Naive B cell (primary cell): ENCODE data around the gene PARN. TPM values are rescaled to one million over a fixed set of nuclear protein-coding genes. Genes with fewer than 3 reads are reported as not detected.

Experiments used
- ATAC-seq, 2 donors: fragments of 150-1000 bp; cut with Tn5 transposase; 2 replicates each; pipeline ENCODE4 v1.10.0; 2021; ENCODE audit warnings: low read depth in 2 of 2, mild to moderate bottlenecking in 2 of 2, moderate library complexity in 2 of 2
- DNase-seq: peaks from one replicate; pipeline ENCODE4 v3.0.0; 2022
- H3K27ac Mint-ChIP-seq, 6 donors: one replicate each; pipeline ENCODE4 v1.8.0; 2020 to 2022; ENCODE audit warnings: mild to moderate bottlenecking in 6 of 6, mixed read lengths in 6 of 6, moderate library complexity in 5 of 6, inconsistent platforms in 2 of 6
- H3K27me3 Mint-ChIP-seq, 3 donors: one replicate each; pipeline ENCODE4 v1.8.0; 2021 to 2022; ENCODE audit warnings: mixed read lengths in 3 of 3, mild to moderate bottlenecking in 1 of 3
- H3K36me3 Mint-ChIP-seq, 2 donors: one replicate each; pipeline ENCODE4 v1.8.0; 2020 to 2022; ENCODE audit warnings: mixed read lengths in 2 of 2, inconsistent platforms in 1 of 2, mild to moderate bottlenecking in 1 of 2
- H3K4me1 Mint-ChIP-seq, 3 donors: one replicate each; pipeline ENCODE4 v1.8.0; 2020 to 2022; ENCODE audit warnings: mixed read lengths in 3 of 3, inconsistent platforms in 1 of 3, mild to moderate bottlenecking in 1 of 3, moderate library complexity in 1 of 3
- H3K4me3 Mint-ChIP-seq, 8 donors: one replicate each; pipeline ENCODE4 v1.8.0; 2020 to 2022; ENCODE audit warnings: mild to moderate bottlenecking in 8 of 8, mixed read lengths in 8 of 8, moderate library complexity in 8 of 8, inconsistent platforms in 2 of 8
- H3K9me3 Mint-ChIP-seq, 7 donors: one replicate each; pipeline ENCODE4 v1.8.0; 2020 to 2022; ENCODE audit warnings: mixed read lengths in 7 of 7, mild to moderate bottlenecking in 5 of 7, inconsistent platforms in 2 of 7, moderate library complexity in 1 of 7
- polyA plus RNA-seq, 6 donors: library from polyadenylated mRNA; unstranded; fragments of 300-500 nt; fragmentation: Illumina TruSeq; gene quantifications; one replicate each; pipeline ENCODE4 v1.2.3, GENCODE V29; 2021; ENCODE audit warnings: low read depth in 6 of 6

Gene PARN
- polyA plus RNA-seq, 6 donors from 2014 or later = 43.7 to 64.7 (median 55.4) TPM

DNA sequence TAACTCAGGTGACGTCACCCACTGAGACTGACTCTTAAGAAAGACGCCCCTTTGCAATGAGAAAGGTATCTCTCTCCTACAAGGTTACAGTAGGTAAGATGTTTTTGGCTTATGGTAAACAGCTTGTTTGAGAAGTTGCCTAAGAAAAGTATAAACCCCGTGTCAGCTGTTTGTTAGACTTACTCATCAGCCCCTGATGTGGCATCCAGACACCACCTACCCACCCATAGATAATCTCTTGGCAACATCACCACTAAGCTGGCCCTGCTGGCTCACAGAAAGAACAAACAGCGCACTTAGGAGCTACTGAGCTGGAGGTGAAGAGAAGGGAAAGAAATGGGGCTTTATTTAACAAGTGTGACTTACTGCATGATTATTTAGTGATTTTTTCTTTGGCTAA is 121.0 kb downstream of the PARN start:
- peaks cover 0 to 6% (median 4%) of the 10 kb centered on the region in 3 donors for H3K4me1 Mint-ChIP-seq
- no peak for ATAC-seq

DNA sequence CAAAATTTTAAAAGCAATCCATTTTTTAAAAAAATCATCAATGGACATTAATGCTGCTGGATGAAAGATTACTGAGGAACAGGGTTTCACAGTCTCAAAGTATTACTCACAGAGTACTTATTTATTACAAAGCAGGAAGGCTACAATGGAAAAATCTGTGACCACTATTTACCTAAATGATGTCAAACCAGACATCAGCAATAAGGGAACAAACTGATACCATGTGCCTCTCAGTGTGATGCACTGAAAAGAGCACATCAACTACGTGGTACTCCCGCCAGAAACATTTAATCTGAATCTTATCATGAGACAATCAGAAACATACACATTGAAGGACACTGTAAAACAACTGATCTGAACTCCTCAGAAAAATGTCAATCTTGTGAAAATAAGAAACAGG is 124.2 kb downstream of the PARN start:
- H3K4me3 Mint-ChIP-seq = no peak overlapping the region
- no peaks in the 10 kb centered on the region for H3K9me3 Mint-ChIP-seq
- no peak overlapping the region for H3K27ac Mint-ChIP-seq
- peaks cover 0 to 3% of the 10 kb centered on the region in 2 donors for H3K36me3 Mint-ChIP-seq
- no peaks in the 10 kb centered on the region for H3K27me3 Mint-ChIP-seq
- DNase-seq (no peak), ATAC-seq (no peak)
- H3K4me1 Mint-ChIP-seq = peaks cover 0 to 6% (median 3%) of the 10 kb centered on the region in 3 donors

More for the DNA sequence above, 121.0 kb downstream of the PARN start:
- Mint-ChIP-seq H3K4me3 (no peak overlapping the region), H3K9me3 (no peaks in the 10 kb centered on the region), H3K27ac (peak overlapping the region in 2 of 6 donors; percentile 6 to 49), H3K36me3 (peaks cover 7 to 10% of the 10 kb centered on the region in 2 donors), H3K27me3 (no peaks in the 10 kb centered on the region)
- no peak for DNase-seq

DNA sequence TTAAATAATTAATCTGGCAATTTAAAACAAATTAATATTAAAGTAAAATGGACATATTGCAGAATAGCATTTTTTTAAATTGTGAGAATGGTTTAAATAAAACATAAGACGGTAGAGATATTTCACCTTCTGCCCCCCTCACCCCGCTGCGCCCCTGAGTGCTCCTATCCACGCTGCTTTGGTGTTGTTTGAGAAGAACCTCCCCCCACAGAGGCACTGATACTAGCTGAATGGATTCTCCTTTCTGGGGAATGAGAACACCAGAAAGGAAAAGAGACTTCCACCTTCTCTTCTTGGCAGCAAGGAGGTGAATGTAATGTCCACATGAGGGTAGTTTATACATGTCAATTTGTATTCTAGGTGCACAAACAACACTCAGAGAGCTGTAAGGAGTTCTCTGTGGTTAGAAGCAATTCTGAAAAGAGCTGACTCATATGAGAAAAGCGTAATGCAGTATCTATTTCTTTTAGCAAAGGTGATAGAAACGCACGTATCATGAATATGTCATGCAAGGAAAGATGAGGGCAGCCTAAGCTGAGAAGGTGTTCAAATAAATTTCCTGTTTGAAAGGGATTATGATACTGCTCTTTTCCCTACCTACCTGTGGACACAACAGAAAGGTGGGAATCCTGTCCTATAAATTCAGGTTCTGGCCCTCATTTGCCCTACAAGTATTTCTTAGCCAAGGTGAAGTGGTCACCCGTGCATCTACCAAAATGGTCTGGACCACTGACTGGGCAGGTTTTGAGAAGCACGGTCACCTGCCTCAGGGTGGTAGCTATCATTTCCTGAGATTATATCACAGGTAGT is 126.9 kb downstream of the PARN start:
- DNase-seq = no peak
- peak overlapping the region in 1 of 6 donors; percentile 90 for H3K27ac Mint-ChIP-seq

DNA sequence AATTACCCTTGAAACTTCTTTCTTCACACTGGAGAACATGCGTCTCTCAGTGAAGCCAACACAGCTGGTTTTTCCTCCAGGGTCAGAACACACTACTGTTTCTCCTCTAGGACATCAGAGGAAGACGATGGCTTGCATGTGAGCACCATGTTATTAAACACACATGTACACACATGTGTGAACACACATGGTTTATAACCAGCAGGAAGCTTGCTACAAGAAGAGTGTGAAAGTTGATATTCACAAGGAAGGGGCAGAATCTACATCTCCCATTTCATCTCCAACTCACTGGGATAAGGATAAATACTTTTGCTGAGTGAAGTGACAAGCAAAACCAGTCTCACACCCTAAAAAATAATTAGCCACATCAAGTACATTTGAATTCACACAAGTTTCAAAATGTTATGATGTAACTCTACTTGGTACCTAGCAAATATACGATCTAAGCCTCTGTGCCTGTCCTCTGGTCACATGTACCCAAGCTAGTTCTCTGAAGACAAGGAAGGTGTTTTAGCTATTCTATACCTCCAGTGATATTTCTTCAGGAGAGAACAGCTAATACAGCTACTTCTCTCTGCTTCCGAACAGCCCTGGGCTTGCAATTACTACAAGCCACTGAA is 127.7 kb downstream of the PARN start:
- no peak overlapping the region for H3K4me3 Mint-ChIP-seq
- no peaks in the 10 kb centered on the region for H3K36me3 Mint-ChIP-seq
- ATAC-seq = no peak
- H3K27me3 Mint-ChIP-seq = no peaks in the 10 kb centered on the region
- H3K4me1 Mint-ChIP-seq = peaks cover 0 to 10% (median 4%) of the 10 kb centered on the region in 3 donors
- H3K9me3 Mint-ChIP-seq = no peaks in the 10 kb centered on the region
- no peak for DNase-seq
- peak overlapping the region in 1 of 6 donors; percentile 68 for H3K27ac Mint-ChIP-seq

More for the DNA sequence above, 126.9 kb downstream of the PARN start:
- H3K4me3 Mint-ChIP-seq = no peak overlapping the region
- H3K27me3 Mint-ChIP-seq = no peaks in the 10 kb centered on the region
- peaks cover 0 to 10% (median 4%) of the 10 kb centered on the region in 3 donors for H3K4me1 Mint-ChIP-seq
- no peak for ATAC-seq
- H3K36me3 Mint-ChIP-seq = no peaks in the 10 kb centered on the region
- no peaks in the 10 kb centered on the region for H3K9me3 Mint-ChIP-seq

DNA sequence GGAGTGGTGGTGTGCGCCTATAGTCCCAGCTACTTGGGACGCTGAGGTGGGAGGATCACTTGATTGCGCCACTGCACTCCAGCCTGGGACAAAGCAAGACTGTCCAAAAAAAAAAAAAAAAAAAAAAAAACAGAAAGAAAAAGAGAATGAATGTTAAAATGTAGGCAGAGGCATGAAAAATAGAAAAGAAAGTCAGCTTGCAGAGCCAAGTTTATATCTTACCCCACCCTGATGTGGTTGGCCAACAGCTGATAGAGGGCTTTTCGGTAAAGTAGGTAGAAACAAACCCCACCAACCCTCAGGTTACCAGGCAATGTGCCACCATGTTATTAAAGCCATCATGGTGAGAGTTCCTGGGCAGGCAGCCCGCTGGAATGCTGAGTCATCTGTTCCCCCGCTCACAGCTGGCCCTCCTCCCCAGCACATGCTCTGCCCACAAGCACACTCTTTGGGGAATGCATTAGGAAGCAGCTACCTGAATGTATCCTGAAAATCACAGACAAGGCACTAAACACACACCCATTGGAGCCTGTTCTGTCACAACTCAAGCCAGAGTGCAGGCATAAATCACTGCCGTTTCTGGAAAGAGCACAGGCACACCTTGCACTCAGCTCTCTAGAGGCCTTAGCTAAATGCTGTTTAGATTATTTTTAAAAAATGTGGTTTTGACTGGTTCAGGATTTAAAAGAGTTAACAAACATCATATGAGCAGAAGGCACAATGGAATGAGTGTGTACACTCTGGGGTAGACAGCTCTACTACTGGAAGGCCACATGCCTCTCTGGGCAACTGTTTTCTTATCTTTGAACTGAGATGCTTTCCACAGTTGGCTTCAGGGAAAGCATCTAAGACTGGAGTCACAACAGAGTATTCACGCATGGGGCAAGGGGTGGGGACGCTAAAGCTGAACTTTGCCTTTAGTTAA is 128.5 kb downstream of the PARN start:
- Mint-ChIP-seq H3K4me3 (no peak overlapping the region), H3K27ac (peak overlapping the region in 2 of 6 donors; percentile 68 to 87), H3K36me3 (no peaks in the 10 kb centered on the region), H3K4me1 (peaks cover 0 to 10% (median 4%) of the 10 kb centered on the region in 3 donors), H3K9me3 (no peaks in the 10 kb centered on the region), H3K27me3 (no peaks in the 10 kb centered on the region)
- ATAC-seq (no peak), DNase-seq (no peak)

DNA sequence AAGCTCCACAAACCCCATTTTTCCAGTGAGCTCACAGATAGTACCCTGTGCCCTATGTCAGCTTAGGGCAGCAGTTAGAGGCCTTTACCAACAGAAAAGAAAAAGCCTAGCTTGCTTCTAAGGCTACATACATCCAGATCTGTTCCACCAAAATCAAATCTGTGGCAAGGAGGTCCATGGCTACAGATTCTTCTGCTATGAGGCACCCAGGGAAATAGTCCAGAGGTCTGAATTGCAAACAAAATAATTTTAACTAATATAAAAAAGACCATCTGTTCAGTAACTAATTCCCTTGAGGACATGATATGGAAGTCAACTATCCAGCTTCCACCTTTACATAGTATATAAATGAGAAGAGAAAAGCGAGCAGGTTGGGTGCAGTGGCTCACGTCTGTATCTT is 129.3 kb downstream of the PARN start:
- Mint-ChIP-seq H3K4me3 (no peak overlapping the region), H3K9me3 (no peaks in the 10 kb centered on the region), H3K27ac (no peak overlapping the region), H3K27me3 (no peaks in the 10 kb centered on the region), H3K36me3 (no peaks in the 10 kb centered on the region), H3K4me1 (peaks cover under 1 to 6% (median 4%) of the 10 kb centered on the region in 3 donors)
- ATAC-seq (no peak), DNase-seq (no peak)

DNA sequence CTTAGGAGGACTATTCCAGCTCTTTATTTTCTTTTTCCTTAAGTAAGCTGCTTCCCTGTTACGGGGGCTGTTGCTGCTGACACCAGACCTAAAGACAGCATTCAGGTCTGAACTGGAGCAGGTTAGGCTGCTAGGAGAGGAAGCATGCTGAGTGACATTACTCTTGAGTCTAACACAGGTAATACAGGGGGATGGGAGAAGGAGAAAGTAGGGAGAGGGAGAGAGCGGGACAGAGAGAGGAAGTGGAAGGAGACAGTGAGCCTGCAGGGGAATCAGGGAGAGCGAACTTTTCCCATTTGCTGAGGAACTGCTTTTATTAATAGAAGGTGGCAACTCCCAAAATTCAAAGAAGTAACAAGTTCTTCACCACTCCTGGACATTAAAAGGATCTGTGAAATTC is 130.9 kb downstream of the PARN start:
- DNase-seq = no peak
- peak overlapping the region in 1 of 6 donors; percentile 72 for H3K27ac Mint-ChIP-seq
- peaks cover 5 to 16% of the 10 kb centered on the region in 2 donors for H3K36me3 Mint-ChIP-seq
- H3K9me3 Mint-ChIP-seq = no peaks in the 10 kb centered on the region
- no peak for ATAC-seq
- peaks cover 11 to 20% (median 15%) of the 10 kb centered on the region in 3 donors for H3K4me1 Mint-ChIP-seq
- no peak overlapping the region for H3K4me3 Mint-ChIP-seq
- no peaks in the 10 kb centered on the region for H3K27me3 Mint-ChIP-seq

DNA sequence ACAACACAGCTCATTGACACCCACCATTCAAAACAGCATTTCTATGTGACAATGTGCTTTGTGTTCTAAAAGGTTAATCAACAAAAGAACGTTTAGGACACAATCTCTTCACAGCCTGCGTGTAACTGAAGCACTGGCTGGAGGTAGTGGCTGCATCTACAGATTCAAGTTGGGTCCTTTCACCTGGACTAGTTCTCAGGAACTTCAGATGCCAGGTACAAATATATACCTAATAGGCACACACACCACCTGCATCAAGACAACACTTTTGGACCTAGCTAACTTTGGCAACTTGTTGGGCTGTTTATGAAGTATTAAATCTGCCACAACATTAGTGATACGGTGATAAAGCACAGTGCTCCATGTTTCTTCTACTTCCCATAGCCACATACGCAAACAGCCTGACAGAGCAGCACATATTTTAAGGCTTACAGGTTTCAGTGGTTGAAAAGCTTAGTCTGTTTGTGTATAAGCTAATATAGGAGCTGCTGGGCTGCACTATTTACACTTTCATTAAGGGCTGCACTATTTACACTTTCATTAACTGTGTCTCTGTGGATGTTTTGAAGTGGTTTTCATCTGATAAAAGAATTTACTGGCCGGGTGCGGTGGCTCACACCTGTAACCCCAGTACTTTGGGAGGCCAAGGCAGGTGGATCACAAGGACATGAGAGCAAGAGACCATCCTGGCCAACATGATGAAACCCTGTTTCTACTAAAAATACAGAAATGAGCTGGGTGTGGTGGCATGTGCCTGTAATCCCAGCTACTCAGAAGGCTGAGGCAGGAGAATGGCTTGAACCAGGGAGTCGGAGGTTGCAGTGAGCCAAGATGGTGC is 132.6 kb downstream of the PARN start:
- Mint-ChIP-seq H3K4me3 (no peak overlapping the region), H3K4me1 (peaks cover 24 to 32% (median 25%) of the 10 kb centered on the region in 3 donors), H3K27ac (peak overlapping the region in 3 of 6 donors; percentile 16 to 37 (median 18)), H3K27me3 (no peaks in the 10 kb centered on the region), H3K9me3 (no peaks in the 10 kb centered on the region), H3K36me3 (peaks cover 5 to 17% of the 10 kb centered on the region in 2 donors)
- no peak for DNase-seq
- no peak for ATAC-seq

DNA sequence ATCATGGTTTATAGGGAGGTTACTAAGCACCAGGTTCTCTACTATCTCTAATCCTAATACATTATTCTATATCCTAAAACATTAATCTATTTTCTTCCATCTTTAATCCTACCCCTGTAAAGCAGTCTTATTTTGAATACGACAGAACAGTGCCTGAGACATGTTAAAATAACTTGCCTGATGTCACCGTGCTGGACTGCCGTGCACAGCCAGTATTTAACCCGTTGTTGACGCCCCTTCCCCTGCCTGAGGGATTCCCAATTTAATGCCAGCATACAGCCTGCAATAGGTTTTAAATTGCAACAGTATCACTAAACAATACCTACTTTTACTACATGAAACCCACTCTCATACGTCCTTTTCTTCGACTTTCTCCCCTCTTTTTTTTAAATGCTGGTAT is 133.3 kb downstream of the PARN start:
- H3K9me3 Mint-ChIP-seq = no peaks in the 10 kb centered on the region
- ATAC-seq (no peak), DNase-seq (no peak)
- peaks cover 26 to 39% (median 30%) of the 10 kb centered on the region in 3 donors for H3K4me1 Mint-ChIP-seq
- peak overlapping the region in 1 of 6 donors; percentile 57 for H3K27ac Mint-ChIP-seq
- peaks cover 5 to 17% of the 10 kb centered on the region in 2 donors for H3K36me3 Mint-ChIP-seq
- H3K4me3 Mint-ChIP-seq = no peak overlapping the region
- H3K27me3 Mint-ChIP-seq = no peaks in the 10 kb centered on the region

DNA sequence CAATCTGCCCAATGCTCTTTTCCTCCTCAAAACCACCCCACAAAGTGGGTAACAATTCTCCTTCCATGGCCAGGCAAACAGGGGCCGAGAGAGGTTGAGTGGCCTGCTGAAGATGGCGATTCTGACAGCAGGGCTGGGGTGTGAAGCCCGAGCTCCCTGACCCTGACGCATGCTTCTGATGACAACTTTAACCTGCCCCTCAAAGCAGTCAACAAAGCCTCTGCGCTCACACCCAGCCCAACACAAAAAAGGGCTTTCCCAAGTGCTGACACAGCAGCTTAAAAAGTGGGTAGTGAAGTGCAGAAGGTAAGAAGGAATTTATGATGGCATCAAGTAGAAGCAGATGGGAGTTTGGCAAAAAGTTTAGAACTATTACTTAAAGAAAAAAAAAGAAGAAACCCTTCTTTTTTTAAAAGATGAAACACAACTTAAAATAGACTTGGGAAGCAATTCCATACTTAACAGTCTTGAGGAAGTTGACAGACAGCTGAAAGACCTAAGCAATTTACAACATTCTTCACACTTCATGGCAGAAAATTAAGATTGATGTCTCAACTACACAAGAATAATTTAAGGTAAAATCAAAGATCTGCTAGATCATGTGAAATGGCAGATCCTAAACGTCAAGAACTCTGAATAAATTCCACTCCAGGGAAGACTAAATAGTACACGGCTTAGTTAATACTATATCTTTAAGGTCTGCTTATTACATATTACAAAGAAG is 133.9 kb downstream of the PARN start:
- Mint-ChIP-seq H3K27me3 (no peaks in the 10 kb centered on the region), H3K27ac (no peak overlapping the region), H3K36me3 (peaks cover 5 to 17% of the 10 kb centered on the region in 2 donors), H3K9me3 (no peaks in the 10 kb centered on the region), H3K4me3 (peak overlapping the region in 1 of 8 donors; percentile 10), H3K4me1 (peaks cover 26 to 39% (median 30%) of the 10 kb centered on the region in 3 donors)
- DNase-seq (no peak), ATAC-seq (no peak)

DNA sequence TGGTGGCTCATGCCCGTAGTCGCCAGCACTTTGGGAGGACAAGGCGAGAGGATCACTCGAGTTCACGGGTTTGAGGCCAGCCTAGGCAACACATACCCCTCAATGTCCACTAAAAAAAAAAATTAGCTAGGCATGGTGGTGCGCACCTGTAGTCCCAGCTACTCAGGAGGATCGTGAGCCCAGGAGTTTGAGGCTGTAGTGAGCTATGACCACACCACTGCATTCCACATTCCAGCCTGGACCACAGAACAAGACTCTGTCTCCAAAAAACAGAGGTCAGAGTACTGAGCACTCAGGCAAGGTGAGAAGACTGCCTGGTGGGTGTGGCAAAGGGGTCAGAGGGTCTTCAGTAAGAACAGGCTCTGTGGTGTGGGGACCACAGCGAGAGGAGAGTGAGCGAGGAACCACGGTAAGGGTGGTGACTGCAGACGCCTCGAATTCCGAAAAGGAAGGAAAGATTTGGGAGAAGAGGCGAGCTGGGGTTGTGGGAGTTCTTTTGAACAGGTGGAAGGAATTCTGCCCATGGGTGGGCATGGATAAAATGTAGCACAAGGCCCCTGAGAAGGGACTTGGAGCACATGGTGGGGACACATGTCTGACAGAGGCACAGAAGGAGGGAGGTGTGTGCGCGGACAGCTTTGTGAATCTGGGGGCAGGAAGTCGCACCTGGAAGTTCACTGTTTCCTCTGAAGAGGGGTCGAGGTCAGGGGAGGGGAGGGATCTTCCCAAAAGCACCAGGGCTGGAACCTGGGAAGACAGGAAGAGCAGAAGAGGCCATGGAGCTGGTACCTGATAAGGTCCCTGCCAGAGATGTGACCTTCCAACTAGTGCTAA is 134.6 kb downstream of the PARN start:
- Mint-ChIP-seq H3K27ac (peak overlapping the region in 3 of 6 donors; percentile 25 to 91 (median 84)), H3K4me1 (peaks cover 26 to 39% (median 30%) of the 10 kb centered on the region in 3 donors), H3K36me3 (peaks cover 5 to 17% of the 10 kb centered on the region in 2 donors), H3K4me3 (peak overlapping the region in 2 of 8 donors; percentile 42 to 59), H3K27me3 (no peaks in the 10 kb centered on the region), H3K9me3 (no peaks in the 10 kb centered on the region)
- ATAC-seq = no peak
- DNase-seq = no peak
